ENCODE data around the gene RHEX. TPM values are rescaled to one million over a fixed set of nuclear protein-coding genes. Genes with fewer than 3 reads are reported as not detected.
A peak's percentile ranks its signal among the peaks of the same experiment; 100 is the strongest.

The RHEX gene
- total RNA-seq, 1 experiment from 2014 or later = 88.9 TPM

- Mint-ChIP-seq H3K36me3 (ENCODE audit: insufficient read depth, unreplicated experiment) (peaks cover 6% of the 10 kb centered on the region), H3K4me1 (ENCODE audit: low read depth, unreplicated experiment) (peaks cover 56% of the 10 kb centered on the region), H3K27me3 (ENCODE audit: unreplicated experiment) (no peaks in the 10 kb centered on the region), H3K9me3 (ENCODE audit: low read depth, unreplicated experiment) (no peaks in the 10 kb centered on the region), H3K27ac (ENCODE audit: unreplicated experiment) (no peak overlapping the region), H3K4me3 (ENCODE audit: low read depth, unreplicated experiment) (no peak overlapping the region)
- CTCF ChIA-PET = interaction anchor here (1.1 to 1.6 kb wide), 2 partner anchors 9 to 16 kb away, joined by 3 to 4 read pairs; no protein-coding TSS in a partner anchor
- no TSS peak for BruUV-seq (replicated peaks)
- intact Hi-C loops (cut with micrococcal nuclease; ENCODE audit: unreplicated experiment) = no loop called here
- TF ChIP-seq, protein P1, sequence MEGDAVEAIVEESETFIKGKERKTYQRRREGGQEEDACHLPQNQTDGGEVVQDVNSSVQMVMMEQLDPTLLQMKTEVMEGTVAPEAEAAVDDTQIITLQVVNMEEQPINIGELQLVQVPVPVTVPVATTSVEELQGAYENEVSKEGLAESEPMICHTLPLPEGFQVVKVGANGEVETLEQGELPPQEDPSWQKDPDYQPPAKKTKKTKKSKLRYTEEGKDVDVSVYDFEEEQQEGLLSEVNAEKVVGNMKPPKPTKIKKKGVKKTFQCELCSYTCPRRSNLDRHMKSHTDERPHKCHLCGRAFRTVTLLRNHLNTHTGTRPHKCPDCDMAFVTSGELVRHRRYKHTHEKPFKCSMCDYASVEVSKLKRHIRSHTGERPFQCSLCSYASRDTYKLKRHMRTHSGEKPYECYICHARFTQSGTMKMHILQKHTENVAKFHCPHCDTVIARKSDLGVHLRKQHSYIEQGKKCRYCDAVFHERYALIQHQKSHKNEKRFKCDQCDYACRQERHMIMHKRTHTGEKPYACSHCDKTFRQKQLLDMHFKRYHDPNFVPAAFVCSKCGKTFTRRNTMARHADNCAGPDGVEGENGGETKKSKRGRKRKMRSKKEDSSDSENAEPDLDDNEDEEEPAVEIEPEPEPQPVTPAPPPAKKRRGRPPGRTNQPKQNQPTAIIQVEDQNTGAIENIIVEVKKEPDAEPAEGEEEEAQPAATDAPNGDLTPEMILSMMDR (IDR thresholded peaks at IDR 0.05; ENCODE audit: unreplicated experiment) = no peak
- DNase-seq = no peak
Measured at GRCh38 chr1:206037581-206037980, 15.4 kb upstream of the RHEX start.

DNA sequence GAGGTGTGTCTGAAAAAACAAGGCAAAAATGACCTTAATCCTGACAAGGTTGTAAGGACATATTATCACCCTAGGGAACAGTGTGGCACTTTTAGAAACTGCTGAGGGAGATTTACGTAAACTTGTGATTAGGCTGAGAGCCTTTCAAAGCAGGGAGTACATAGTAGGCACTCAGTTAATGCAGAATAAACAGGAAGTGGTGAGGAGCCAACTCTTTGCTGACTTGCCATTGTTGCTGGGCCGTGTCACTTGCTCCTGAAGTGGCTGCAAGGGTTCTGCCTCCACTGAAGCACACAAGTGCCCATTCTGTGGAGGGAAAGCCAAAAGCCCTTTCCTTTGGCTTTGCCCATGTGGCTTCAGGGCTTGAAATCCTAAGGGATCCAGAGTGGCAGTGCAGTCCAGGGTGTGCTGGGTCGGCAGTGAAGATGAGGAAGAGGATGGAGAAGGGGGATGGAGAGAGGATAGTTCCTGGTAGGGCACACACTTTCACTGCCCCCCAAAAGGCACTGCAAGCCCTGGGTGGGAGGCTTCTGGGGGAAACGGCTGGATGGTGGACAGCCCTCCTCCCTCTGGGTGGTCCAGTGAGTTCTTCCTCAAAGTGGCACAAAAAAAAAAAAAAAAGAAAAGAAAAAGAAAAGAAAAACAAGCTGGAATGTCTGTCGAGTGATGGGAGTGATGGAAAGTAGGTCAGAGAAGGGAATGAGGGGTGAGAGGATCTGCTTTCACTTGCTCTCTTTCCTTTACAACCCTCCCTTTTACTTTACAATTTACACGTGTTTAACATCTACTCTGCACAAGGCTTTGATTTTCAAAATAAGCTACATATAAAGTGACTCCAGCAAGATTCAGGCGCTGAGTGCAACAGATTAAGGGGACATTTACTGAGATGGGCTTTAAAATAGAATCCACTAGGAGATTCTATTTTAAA is 13.7 kb upstream of the RHEX start:
- Mint-ChIP-seq H3K9me3 (ENCODE audit: low read depth, unreplicated experiment) (no peaks in the 10 kb centered on the region), H3K27ac (ENCODE audit: unreplicated experiment) (no peak overlapping the region), H3K27me3 (ENCODE audit: unreplicated experiment) (no peaks in the 10 kb centered on the region), H3K36me3 (ENCODE audit: insufficient read depth, unreplicated experiment) (peaks cover 6% of the 10 kb centered on the region), H3K4me3 (ENCODE audit: low read depth, unreplicated experiment) (no peak overlapping the region), H3K4me1 (ENCODE audit: low read depth, unreplicated experiment) (peaks cover 42% of the 10 kb centered on the region)
- no TSS peak for BruUV-seq (replicated peaks)
- DNase-seq = no peak
- intact Hi-C loops (cut with micrococcal nuclease; ENCODE audit: unreplicated experiment) = no loop called here
- TF ChIP-seq, protein P1 (IDR thresholded peaks at IDR 0.05; ENCODE audit: unreplicated experiment) = no peak
- CTCF ChIA-PET = interaction anchor here (0.7 to 1.0 kb wide), 3 partner anchors 9 to 69 kb away, joined by 3 to 6 read pairs (median 4); partner anchors contain the start of gene RHEX

GRCh38 chr1:206040328-206040727 is 12.6 kb upstream of the RHEX start:
- H3K9me3 Mint-ChIP-seq (ENCODE audit: low read depth, unreplicated experiment) = no peaks in the 10 kb centered on the region
- no peaks in the 10 kb centered on the region for H3K36me3 Mint-ChIP-seq (ENCODE audit: insufficient read depth, unreplicated experiment)
- no TSS peak for BruUV-seq (replicated peaks)
- no peak for DNase-seq
- H3K4me1 Mint-ChIP-seq (ENCODE audit: low read depth, unreplicated experiment) = peaks cover 32% of the 10 kb centered on the region
- peak overlapping the region; percentile 8 for H3K4me3 Mint-ChIP-seq (ENCODE audit: low read depth, unreplicated experiment)
- no peaks in the 10 kb centered on the region for H3K27me3 Mint-ChIP-seq (ENCODE audit: unreplicated experiment)
- no peak overlapping the region for H3K27ac Mint-ChIP-seq (ENCODE audit: unreplicated experiment)
- intact Hi-C loops (cut with micrococcal nuclease; ENCODE audit: unreplicated experiment) = no loop called here
- CTCF ChIA-PET = interaction anchor here (0.8 kb wide), 1 partner anchor 12 kb away, joined by 6 read pairs; the partner anchor contains the start of gene RHEX
- TF ChIP-seq, protein P1 (IDR thresholded peaks at IDR 0.05; ENCODE audit: unreplicated experiment) = no peak

DNA sequence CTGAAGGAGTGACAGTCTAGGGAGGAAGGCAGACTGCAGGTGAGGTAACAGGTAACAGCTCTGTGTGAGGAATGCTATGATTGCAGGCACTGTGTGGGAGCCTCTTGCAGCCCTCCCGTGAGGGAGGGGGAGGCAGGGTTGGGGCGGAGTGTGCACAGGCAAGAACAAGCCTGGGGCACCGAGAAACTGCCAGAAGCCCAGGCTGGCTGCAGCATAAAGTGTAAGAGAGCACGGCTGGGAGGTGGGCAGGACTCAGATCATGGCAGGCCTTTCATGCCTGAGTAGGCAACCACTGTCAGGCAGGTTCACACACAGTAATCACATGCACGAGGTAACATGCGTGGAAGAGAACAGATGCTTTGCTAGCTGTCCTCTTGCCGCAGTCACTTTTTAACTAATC is 11.3 kb upstream of the RHEX start:
- no peaks in the 10 kb centered on the region for H3K27me3 Mint-ChIP-seq (ENCODE audit: unreplicated experiment)
- TF ChIP-seq, protein P1 (IDR thresholded peaks at IDR 0.05; ENCODE audit: unreplicated experiment) = no peak
- peaks cover 3% of the 10 kb centered on the region for H3K36me3 Mint-ChIP-seq (ENCODE audit: insufficient read depth, unreplicated experiment)
- peak overlapping the region; percentile 51 for H3K4me3 Mint-ChIP-seq (ENCODE audit: low read depth, unreplicated experiment)
- no TSS peak for BruUV-seq (replicated peaks)
- H3K27ac Mint-ChIP-seq (ENCODE audit: unreplicated experiment) = peak overlapping the region; percentile 11
- no peaks in the 10 kb centered on the region for H3K9me3 Mint-ChIP-seq (ENCODE audit: low read depth, unreplicated experiment)
- DNase-seq = peak; percentile 65
- intact Hi-C loops (cut with micrococcal nuclease; ENCODE audit: unreplicated experiment) = no loop called here
- peaks cover 32% of the 10 kb centered on the region for H3K4me1 Mint-ChIP-seq (ENCODE audit: low read depth, unreplicated experiment)
- CTCF ChIA-PET = interaction anchor here (1.0 to 1.3 kb wide), 2 partner anchors 11 to 19 kb away, joined by 3 to 5 read pairs; no protein-coding TSS in a partner anchor

Measured in Calu3 (cell line).